Gastroesophageal sphincter (tissue), 4 donors: ENCODE data around the gene ZFHX2. TPM values are rescaled to one million over a fixed set of nuclear protein-coding genes. Genes with fewer than 3 reads are reported as not detected.
"Not testable (repeated sequence)": the region's sequence is repeated elsewhere in the genome, so short reads cannot be mapped to it uniquely, and the experiment has no call there.

ENCODE experiments used
- ATAC-seq: fragments of 150-250 bp; one replicate; pipeline ENCODE4 v1.9.1; 2016; ENCODE audit warnings: mild to moderate bottlenecking, moderate library complexity
- H3K27ac ChIP-seq, 4 donors: fragments of 200-600 bp; sonication (generic) in 3 of 4; 1 replicate in 3 of 4; 2 replicates in 1 of 4; pipeline ENCODE4 v1.5.1; 2016 to 2019
- H3K27me3 ChIP-seq: fragments of 200-600 bp; sonication (generic); one replicate; pipeline ENCODE4 v1.5.1; 2019
- H3K36me3 ChIP-seq, 2 donors: fragments of 200-600 bp; sonication (generic); one replicate each; pipeline ENCODE4 v1.5.1; 2019; ENCODE audit warnings: control low read depth in 1 of 2
- H3K4me1 ChIP-seq, 3 donors: fragments of 200-600 bp; sonication (generic); 1 replicate in 2 of 3; 2 replicates in 1 of 3; pipeline ENCODE4 v1.5.1; 2016 to 2019; ENCODE audit warnings: control low read depth in 2 of 3
- H3K4me3 ChIP-seq, 2 donors: fragments of 200-600 bp; sonication (generic); one replicate each; pipeline ENCODE4 v1.5.1; 2019; ENCODE audit warnings: mild to moderate bottlenecking in 1 of 2, moderate library complexity in 1 of 2
- H3K9me3 ChIP-seq, 3 donors: fragments of 200-600 bp; sonication (generic); one replicate each; pipeline ENCODE4 v1.5.1; 2017 to 2019; ENCODE audit warnings: control low read depth in 2 of 3
- CTCF ChIP-seq, 4 experiments: fragments of 200-600 bp in 2 of 4; fragments of 450-650 bp in 2 of 4; sonication (generic) in 1 of 4; IDR thresholded peaks; one replicate each; pipeline ENCODE4 v1.5.1; 2017 to 2019; ENCODE audit warnings: antibody characterized with exemption in 4 of 4, mild to moderate bottlenecking in 2 of 4, moderate library complexity in 2 of 4
- EP300 ChIP-seq: sonication (generic); formaldehyde crosslinking; IDR thresholded peaks from one replicate; pipeline ENCODE4 v1.6.1; 2017; ENCODE audit warnings: antibody characterized with exemption, mild to moderate bottlenecking
- POLR2A ChIP-seq, 2 donors: fragments of 450-650 bp; IDR thresholded peaks; one replicate each; pipeline ENCODE4 v1.6.1; 2017; ENCODE audit warnings: antibody characterized with exemption in 2 of 2, mild to moderate bottlenecking in 2 of 2, moderate library complexity in 1 of 2
- POLR2AphosphoS5 ChIP-seq: sonication (generic); formaldehyde crosslinking; IDR thresholded peaks from one replicate; pipeline ENCODE4 v1.6.1; 2017; ENCODE audit warnings: antibody characterized with exemption
- WGBS, 2 donors: methylation state at CpG; one replicate each; pipeline ENCODE4 v1.1.5; 2018; ENCODE audit warnings: low coverage in 1 of 2; 5-methylcytosine and 5-hydroxymethylcytosine counted together
- total RNA-seq, 4 donors: library from RNA; depleted of rRNA; stranded (reverse); fragments of >200 nt; gene quantifications; one replicate each; pipeline ENCODE4 v1.1.0, GENCODE V29; 2016

The ZFHX2 gene
- total RNA-seq = 1 to 10 TPM in 2 of 4 donors, under 1 TPM in 2; 0.13 to 2.5 (median 1.2) TPM

- peaks cover 0 to 30% (median 7%) of the 10 kb centered on the region in 3 donors for H3K4me1 ChIP-seq
- no peak for TF ChIP-seq POLR2A (IDR thresholded peaks at IDR 0.05)
- TF ChIP-seq POLR2AphosphoS5 = no peak
- TF ChIP-seq CTCF (IDR thresholded peaks at IDR 0.05) = no peak
- no peak for TF ChIP-seq EP300
- H3K9me3 ChIP-seq = no peaks in the 10 kb centered on the region
- WGBS, 2 donors = 1% methylated on average over 18 to 45 of the region's 49 CpGs
- H3K4me3 ChIP-seq = peak within 1 kb of the TSS; percentile 42 to 67
- peak within 1 kb of the TSS in 3 of 4 donors; percentile 46 to 76 (median 71) for H3K27ac ChIP-seq
- H3K36me3 ChIP-seq = no peaks in the 10 kb centered on the region
- peak; percentile 41 for ATAC-seq
- no peaks in the 10 kb centered on the region for H3K27me3 ChIP-seq
Observed at GRCh38 chr14:23551266-23552028, at the start of gene ZFHX2. TSS of gene ZFHX2 (minus strand) at chr14:23551765. CDS start at chr14:23535325, 16,440 bp downstream.

- H3K27me3 ChIP-seq = no peaks in the 10 kb centered on the region
- no peaks in the 10 kb centered on the region for H3K36me3 ChIP-seq
- WGBS, 2 donors = 100% methylated on average over 1 of the region's 1 CpG; no CpG with 5 or more reads in 1 of the 2 donors
- H3K4me1 ChIP-seq = no peaks in the 10 kb centered on the region
- no peak for TF ChIP-seq CTCF (IDR thresholded peaks at IDR 0.05)
- TF ChIP-seq POLR2A (IDR thresholded peaks at IDR 0.05) = no peak
- TF ChIP-seq POLR2AphosphoS5 = no peak
- no peak for TF ChIP-seq EP300
- no peaks in the 10 kb centered on the region for H3K9me3 ChIP-seq
- no peak for ATAC-seq
- no peak overlapping the region for H3K4me3 ChIP-seq
- H3K27ac ChIP-seq = no peak overlapping the region
Observed at GRCh38 chr14:23600806-23601205, 49.2 kb upstream of the ZFHX2 start.

GRCh38 chr14:23600322-23600707 lies 48.8 kb upstream of the ZFHX2 start:
- Histone ChIP-seq H3K9me3 (no peaks in the 10 kb centered on the region), H3K27ac (no peak overlapping the region), H3K27me3 (peaks cover 4% of the 10 kb centered on the region), H3K4me1 (no peaks in the 10 kb centered on the region), H3K4me3 (no peak overlapping the region), H3K36me3 (no peaks in the 10 kb centered on the region)
- ATAC-seq = no peak
- 60% methylated on average over 1 to 2 of the region's 2 CpGs for WGBS, 2 donors
- TF ChIP-seq POLR2A (IDR thresholded peaks at IDR 0.05) = no peak
- no peak for TF ChIP-seq CTCF (IDR thresholded peaks at IDR 0.05)
- TF ChIP-seq EP300 = no peak
- no peak for TF ChIP-seq POLR2AphosphoS5

- not testable (repeated sequence) for ATAC-seq
Observed at GRCh38 chr14:23594191-23594590, 42.6 kb upstream of the ZFHX2 start.

GRCh38 chr14:23590198-23590597 lies 38.6 kb upstream of the ZFHX2 start:
- no peak overlapping the region for H3K27ac ChIP-seq
- TF ChIP-seq CTCF (IDR thresholded peaks at IDR 0.05) (no peak), POLR2A (IDR thresholded peaks at IDR 0.05) (no peak), POLR2AphosphoS5 (no peak), EP300 (no peak)
- H3K27me3 ChIP-seq = peaks cover 23% of the 10 kb centered on the region
- no peak overlapping the region for H3K4me3 ChIP-seq
- no peak for ATAC-seq
- WGBS, 2 donors = 93 to 94% methylated on average over 2 to 3 of the region's 4 CpGs
- peaks cover 0 to 7% (median 0%) of the 10 kb centered on the region in 3 donors for H3K4me1 ChIP-seq
- H3K36me3 ChIP-seq = no peaks in the 10 kb centered on the region
- no peaks in the 10 kb centered on the region for H3K9me3 ChIP-seq

More at GRCh38 chr14:23594191-23594590, 42.6 kb upstream of the ZFHX2 start:
- H3K4me3 ChIP-seq, H3K36me3 ChIP-seq, H3K4me1 ChIP-seq, H3K9me3 ChIP-seq, H3K27me3 ChIP-seq, H3K27ac ChIP-seq: not testable (repeated sequence)
- WGBS, 2 donors = 60 to 81% methylated on average over 2 to 3 of the region's 3 CpGs
